A549 (cell line): ENCODE measurements around the gene NPAS2.
A peak's percentile ranks its signal among the peaks of the same experiment; 100 is the strongest.

ENCODE experiments used
- ZFP36 ChIP-seq: fragments of 450-650 bp; IDR thresholded peaks from 2 replicates; pipeline ENCODE4 v1.6.1; 2014; ENCODE audit warnings: borderline replicate concordance; ENCODE audit not compliant: partially characterized antibody
- TF ChIP-seq, protein P1 (sequence below): fragments of >200 bp; sonication (Bioruptor Twin); formaldehyde crosslinking; IDR thresholded peaks from 3 replicates; pipeline ENCODE4 v1.6.1; 2016
- TF ChIP-seq, protein P2 (sequence below): fragments of >200 bp; sonication (Bioruptor Twin); formaldehyde crosslinking; IDR thresholded peaks from 3 replicates; pipeline ENCODE4 v1.5.1; 2016
- TF ChIP-seq, protein P3 (sequence below): fragments of 150-350 bp; IDR thresholded peaks from 2 replicates; pipeline ENCODE4 v1.6.1; 2014; ENCODE audit warnings: low read depth, mild to moderate bottlenecking, low read length

DNA sequence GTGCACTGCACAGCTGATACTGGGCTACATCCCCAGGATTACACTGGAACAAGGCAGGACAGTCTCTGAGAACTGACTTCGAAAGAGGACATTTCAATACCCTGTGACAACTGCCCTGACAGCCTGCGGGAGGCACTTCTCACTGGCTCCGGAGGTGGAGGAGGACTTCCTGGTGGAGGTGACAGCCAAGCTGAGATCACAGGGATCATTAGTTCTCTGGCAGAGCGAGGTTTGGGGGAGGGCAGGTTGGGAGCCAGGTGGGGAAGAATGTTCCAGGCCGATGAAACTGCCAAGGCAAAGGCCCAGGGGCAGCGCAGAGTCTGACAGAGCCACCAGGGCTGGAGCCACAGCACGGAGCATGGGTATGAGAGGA, 28.0 kb upstream of the NPAS2 start:
- TF ChIP-seq, protein P1, sequence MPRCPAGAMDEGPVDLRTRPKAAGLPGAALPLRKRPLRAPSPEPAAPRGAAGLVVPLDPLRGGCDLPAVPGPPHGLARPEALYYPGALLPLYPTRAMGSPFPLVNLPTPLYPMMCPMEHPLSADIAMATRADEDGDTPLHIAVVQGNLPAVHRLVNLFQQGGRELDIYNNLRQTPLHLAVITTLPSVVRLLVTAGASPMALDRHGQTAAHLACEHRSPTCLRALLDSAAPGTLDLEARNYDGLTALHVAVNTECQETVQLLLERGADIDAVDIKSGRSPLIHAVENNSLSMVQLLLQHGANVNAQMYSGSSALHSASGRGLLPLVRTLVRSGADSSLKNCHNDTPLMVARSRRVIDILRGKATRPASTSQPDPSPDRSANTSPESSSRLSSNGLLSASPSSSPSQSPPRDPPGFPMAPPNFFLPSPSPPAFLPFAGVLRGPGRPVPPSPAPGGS, result no peak
- TF ChIP-seq, protein P2, sequence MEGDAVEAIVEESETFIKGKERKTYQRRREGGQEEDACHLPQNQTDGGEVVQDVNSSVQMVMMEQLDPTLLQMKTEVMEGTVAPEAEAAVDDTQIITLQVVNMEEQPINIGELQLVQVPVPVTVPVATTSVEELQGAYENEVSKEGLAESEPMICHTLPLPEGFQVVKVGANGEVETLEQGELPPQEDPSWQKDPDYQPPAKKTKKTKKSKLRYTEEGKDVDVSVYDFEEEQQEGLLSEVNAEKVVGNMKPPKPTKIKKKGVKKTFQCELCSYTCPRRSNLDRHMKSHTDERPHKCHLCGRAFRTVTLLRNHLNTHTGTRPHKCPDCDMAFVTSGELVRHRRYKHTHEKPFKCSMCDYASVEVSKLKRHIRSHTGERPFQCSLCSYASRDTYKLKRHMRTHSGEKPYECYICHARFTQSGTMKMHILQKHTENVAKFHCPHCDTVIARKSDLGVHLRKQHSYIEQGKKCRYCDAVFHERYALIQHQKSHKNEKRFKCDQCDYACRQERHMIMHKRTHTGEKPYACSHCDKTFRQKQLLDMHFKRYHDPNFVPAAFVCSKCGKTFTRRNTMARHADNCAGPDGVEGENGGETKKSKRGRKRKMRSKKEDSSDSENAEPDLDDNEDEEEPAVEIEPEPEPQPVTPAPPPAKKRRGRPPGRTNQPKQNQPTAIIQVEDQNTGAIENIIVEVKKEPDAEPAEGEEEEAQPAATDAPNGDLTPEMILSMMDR, result no peak
- TF ChIP-seq ZFP36, result peak; percentile 9
- TF ChIP-seq, protein P3, sequence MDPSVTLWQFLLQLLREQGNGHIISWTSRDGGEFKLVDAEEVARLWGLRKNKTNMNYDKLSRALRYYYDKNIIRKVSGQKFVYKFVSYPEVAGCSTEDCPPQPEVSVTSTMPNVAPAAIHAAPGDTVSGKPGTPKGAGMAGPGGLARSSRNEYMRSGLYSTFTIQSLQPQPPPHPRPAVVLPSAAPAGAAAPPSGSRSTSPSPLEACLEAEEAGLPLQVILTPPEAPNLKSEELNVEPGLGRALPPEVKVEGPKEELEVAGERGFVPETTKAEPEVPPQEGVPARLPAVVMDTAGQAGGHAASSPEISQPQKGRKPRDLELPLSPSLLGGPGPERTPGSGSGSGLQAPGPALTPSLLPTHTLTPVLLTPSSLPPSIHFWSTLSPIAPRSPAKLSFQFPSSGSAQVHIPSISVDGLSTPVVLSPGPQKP, result no peak
